Psoas muscle (tissue), 8 donors: Measurements from ENCODE around the gene USP30. TPM values are rescaled to one million over a fixed set of nuclear protein-coding genes. Genes with fewer than 3 reads are reported as not detected.

Source experiments
- ATAC-seq, 4 donors: fragments of 200-7000 bp; cut with Tn5 transposase; one replicate each; pipeline ENCODE4 v1.9.1; 2020; ENCODE audit warnings: moderate library complexity in 3 of 4, mild to moderate bottlenecking in 2 of 4
- DNase-seq, 2 donors: peaks; one replicate each; pipeline ENCODE4 v3.0.0-alpha.2; 2020
- H3K27ac ChIP-seq: fragments of 200-600 bp; one replicate; pipeline ENCODE4 v1.8.0; 2022
- H3K27me3 ChIP-seq, 3 donors: fragments of 200-600 bp in 1 of 3; one replicate each; pipeline versions ENCODE4 v1.6.1 to v1.8.0; 2013 to 2022; ENCODE audit warnings: low read length in 2 of 3, mild to moderate bottlenecking in 2 of 3, moderate library complexity in 1 of 3; ENCODE audit not compliant: insufficient read depth in 3 of 3
- H3K36me3 ChIP-seq, 2 donors: fragments of 200-600 bp in 1 of 2; one replicate each; pipeline versions ENCODE4 v1.6.1 to v1.8.0; 2013 to 2022; ENCODE audit warnings: low read depth in 1 of 2, mild to moderate bottlenecking in 1 of 2, moderate library complexity in 1 of 2; ENCODE audit not compliant: insufficient read depth in 1 of 2
- H3K4me1 ChIP-seq: fragments of 200-600 bp; one replicate; pipeline ENCODE4 v1.8.0; 2022
- H3K4me3 ChIP-seq: fragments of 200-600 bp; one replicate; pipeline ENCODE4 v1.8.0; 2022; ENCODE audit warnings: mild to moderate bottlenecking
- H3K9me3 ChIP-seq: fragments of 200-600 bp; one replicate; pipeline ENCODE4 v1.8.0; 2022
- CTCF ChIP-seq: fragments of 200-600 bp; IDR thresholded peaks from one replicate; pipeline ENCODE4 v1.8.0; 2022; ENCODE audit warnings: antibody characterized with exemption
- WGBS, 3 donors: extraction: QIAGEN DNeasy Blood & Tissue Kit; methylation state at CpG; one replicate each; pipeline versions ENCODE4 v1.1.6 to v1.1.7; 2013; 5-methylcytosine and 5-hydroxymethylcytosine counted together
- intact Hi-C, 2 donors: fragments of 100-400 bp; cut with DNase I; formaldehyde crosslinking; loops; one replicate each; pipeline versions ENCODE4 v1.11.0 to v1.14.2; 2022
- long read RNA-seq, 2 donors: library from polyadenylated mRNA; unstranded; transcript quantifications; one replicate each; pipeline ENCODE4 v2.0.0, GENCODE V29; 2021
- polyA plus RNA-seq, 3 donors: library from polyadenylated mRNA; stranded (reverse); fragments of 200-250 nt; gene quantifications; one replicate each; pipeline ENCODE4 v1.2.3, GENCODE V29; 2013
- total RNA-seq, 4 donors: library from RNA; stranded (reverse); fragmentation: NEBNext Ultra II Directional in 2 of 4; extraction: Animal tissue kit (Norgen Biotek cat#: 25700) in 2 of 4; gene quantifications; one replicate each; pipeline versions ENCODE4 v1.2.1 to v1.2.4, GENCODE V29; 2021 to 2023
- donor health status: healthy with polysubstance abuse.
- donor health status: DM: no; HTN: no; CAD: no; lungs with moderate emphysema.
- donor health status: Bipolar disorder and iron deficiency.
- donor health status: healthy.
- donor health status: DM: yes; HTN: yes; CAD: no.
- donor health status: DM: no; HTN: no; CAD: no.
- donor health status: DM: no; HTN: no; CAD: no.
- donor health status: DM: yes; HTN: yes; CAD: no.

The USP30 gene, protein sequence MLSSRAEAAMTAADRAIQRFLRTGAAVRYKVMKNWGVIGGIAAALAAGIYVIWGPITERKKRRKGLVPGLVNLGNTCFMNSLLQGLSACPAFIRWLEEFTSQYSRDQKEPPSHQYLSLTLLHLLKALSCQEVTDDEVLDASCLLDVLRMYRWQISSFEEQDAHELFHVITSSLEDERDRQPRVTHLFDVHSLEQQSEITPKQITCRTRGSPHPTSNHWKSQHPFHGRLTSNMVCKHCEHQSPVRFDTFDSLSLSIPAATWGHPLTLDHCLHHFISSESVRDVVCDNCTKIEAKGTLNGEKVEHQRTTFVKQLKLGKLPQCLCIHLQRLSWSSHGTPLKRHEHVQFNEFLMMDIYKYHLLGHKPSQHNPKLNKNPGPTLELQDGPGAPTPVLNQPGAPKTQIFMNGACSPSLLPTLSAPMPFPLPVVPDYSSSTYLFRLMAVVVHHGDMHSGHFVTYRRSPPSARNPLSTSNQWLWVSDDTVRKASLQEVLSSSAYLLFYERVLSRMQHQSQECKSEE
- total RNA-seq (10 to 100 TPM in 3 of 4 donors, 1 to 10 TPM in 1; 9.5 to 14.6 (median 11.5) TPM), polyA plus RNA-seq (10 to 100 TPM in 1 of 3 donors, 1 to 10 TPM in 2; 4.7 to 12.0 (median 6.9) TPM)
- long read RNA-seq, donor 1, partial matches to known transcripts: 1 of 8 reads
- long read RNA-seq, donor 1, other reads (novel, unspliced or antisense): 3 of 8 reads
- long read RNA-seq, donor 2, transcript USP30-201 (13 exons, 3,742 nt): major isoform, 10 of 16 reads
- long read RNA-seq, donor 2, partial matches to known transcripts: 2 of 16 reads
- long read RNA-seq, donor 2, other reads (novel, unspliced or antisense): 2 of 16 reads

- DNase-seq (peak; percentile 84 to 90), ATAC-seq (peak; percentile 96 to 99 (median 99))
- H3K36me3 ChIP-seq: peaks cover 0 to 11% of the 10 kb centered on the region in 2 donors
- H3K27ac ChIP-seq: peak within 1 kb of the TSS; percentile 90
- no peaks in the 10 kb centered on the region for H3K9me3 ChIP-seq
- H3K4me1 ChIP-seq: peaks cover 11% of the 10 kb centered on the region
- H3K4me3 ChIP-seq: peak within 1 kb of the TSS; percentile 88
- H3K27me3 ChIP-seq: no peaks in the 10 kb centered on the region
- no peak for TF ChIP-seq CTCF
- intact Hi-C loops: no loop called here
- WGBS, 3 donors: 0% methylated on average over 59 to 61 of the region's 61 CpGs
These were observed at the start of gene USP30 for GRCh38 chr12:109052414-109053323. TSS of gene USP30 (plus strand) at chr12:109052576. CDS start at chr12:109052679, 103 bp downstream.

DNA sequence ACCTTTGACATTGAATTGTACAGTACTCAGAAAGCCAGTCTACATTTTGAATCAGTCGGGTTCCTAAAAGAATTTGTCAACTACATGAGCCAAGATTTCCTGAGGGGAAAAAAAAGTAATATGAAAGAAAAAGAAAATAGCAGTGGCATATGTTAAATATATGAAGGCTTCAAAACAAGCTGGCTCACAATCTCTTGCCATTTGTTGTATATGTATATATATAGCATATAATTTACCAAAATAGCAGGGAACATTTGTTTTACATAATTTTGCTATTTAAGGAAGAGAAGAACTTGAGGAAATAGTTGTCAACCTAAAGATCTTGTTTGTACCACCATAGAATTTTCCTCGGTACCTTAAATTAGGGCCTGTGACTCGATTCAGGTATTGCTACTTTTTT lies 48.4 kb upstream of the USP30 start:
- H3K36me3 ChIP-seq: no peaks in the 10 kb centered on the region
- no peak for DNase-seq
- ATAC-seq: no peak
- 57 to 62% (median 62%) methylated on average over 3 of the region's 3 CpGs for WGBS, 3 donors
- no peaks in the 10 kb centered on the region for H3K4me1 ChIP-seq
- H3K27ac ChIP-seq: no peak overlapping the region
- H3K4me3 ChIP-seq: no peak overlapping the region
- H3K9me3 ChIP-seq: no peaks in the 10 kb centered on the region
- intact Hi-C loops: no loop called here
- TF ChIP-seq CTCF: no peak
- H3K27me3 ChIP-seq: no peaks in the 10 kb centered on the region

DNA sequence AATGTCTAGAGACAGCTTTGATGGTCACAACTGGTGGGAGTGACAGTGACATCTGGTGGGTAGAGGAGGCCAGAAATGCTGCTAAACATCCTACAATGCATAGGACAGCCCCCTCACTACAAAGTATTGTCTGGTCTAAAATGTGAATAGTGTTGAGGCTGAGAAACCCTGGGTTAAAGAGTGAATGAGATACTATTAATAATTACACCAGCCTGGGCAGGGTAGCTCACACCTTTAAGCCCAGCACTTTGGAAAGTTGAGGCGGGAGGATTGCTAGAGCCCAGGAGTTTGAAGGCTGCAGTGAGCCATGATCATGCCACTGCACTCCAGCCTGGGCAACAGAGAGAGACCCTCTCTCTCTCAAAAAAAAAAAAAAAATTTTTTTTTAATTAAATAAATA lies 42.6 kb upstream of the USP30 start:
- H3K4me1 ChIP-seq: no peaks in the 10 kb centered on the region
- no peak overlapping the region for H3K27ac ChIP-seq
- no peak for TF ChIP-seq CTCF
- intact Hi-C loops: no loop called here
- no peak overlapping the region for H3K4me3 ChIP-seq
- no peaks in the 10 kb centered on the region for H3K9me3 ChIP-seq
- ATAC-seq (no peak), DNase-seq (no peak)
- WGBS, 3 donors: 73 to 92% (median 80%) methylated on average over 1 of the region's 1 CpG
- peaks cover 0 to 3% (median 0%) of the 10 kb centered on the region in 3 donors for H3K27me3 ChIP-seq
- H3K36me3 ChIP-seq: no peaks in the 10 kb centered on the region

GRCh38 chr12:109010259-109010658 lies 42.1 kb upstream of the USP30 start:
- intact Hi-C loops: no loop called here
- H3K27me3 ChIP-seq: peaks cover 0 to 6% (median 0%) of the 10 kb centered on the region in 3 donors
- H3K4me3 ChIP-seq: no peak overlapping the region
- no peaks in the 10 kb centered on the region for H3K9me3 ChIP-seq
- no peak overlapping the region for H3K27ac ChIP-seq
- no peaks in the 10 kb centered on the region for H3K36me3 ChIP-seq
- WGBS, 3 donors: 74 to 80% (median 79%) methylated on average over 2 of the region's 2 CpGs
- ATAC-seq (no peak), DNase-seq (no peak)
- no peaks in the 10 kb centered on the region for H3K4me1 ChIP-seq
- no peak for TF ChIP-seq CTCF
